ENCODE measurements around the gene GPR155. TPM values are rescaled to one million over a fixed set of nuclear protein-coding genes. Genes with fewer than 3 reads are reported as not detected.

The GPR155 gene
- total and polyA plus RNA-seq, 2 of the 4 experiments (the other 2 are of a cell fraction): 2.3 to 3.4 TPM

- no peak overlapping the region for H4K91ac ChIP-seq (ENCODE audit: insufficient read depth, low read depth, low read length)
- no peaks in the 10 kb centered on the region for H3K27me3 ChIP-seq (ENCODE audit: control insufficient read depth, insufficient read depth, low read length)
- POLR2A ChIA-PET (ENCODE audit: unreplicated experiment): no interaction called here
- no TSS peak for BruUV-seq (replicated peaks)
- H3K4me2 ChIP-seq (ENCODE audit: low read depth, low read length): no peak overlapping the region
- H3K4me1 ChIP-seq (ENCODE audit: control insufficient read depth, insufficient read depth, low read length): no peaks in the 10 kb centered on the region
- H3K36me3 ChIP-seq (ENCODE audit: control insufficient read depth, insufficient read depth, low read length): no peaks in the 10 kb centered on the region; the same call in 1 of the 2 replicates
- H2AFZ ChIP-seq (replicated peaks; ENCODE audit: low read length, poor library complexity): no peak overlapping the region
- H3K27ac ChIP-seq (ENCODE audit: insufficient read depth, low read length): no peak overlapping the region
- H2BK20ac ChIP-seq (ENCODE audit: low read depth, low read length): no peak overlapping the region
- TF ChIP-seq BHLHE40 (IDR thresholded peaks at IDR 0.05; ENCODE audit: low read depth, low read length): no peak
- no peak for TF ChIP-seq SMC3 (IDR thresholded peaks at IDR 0.05; ENCODE audit: low read depth, low read length)
- TF ChIP-seq NFE2L2 (IDR thresholded peaks at IDR 0.05; ENCODE audit: low read depth, low read length): no peak
- no peak for TF ChIP-seq MAZ (IDR thresholded peaks at IDR 0.05; ENCODE audit: borderline replicate concordance, low read depth, low read length)
- no peak for TF ChIP-seq CTCF (conservative IDR thresholded peaks at IDR 0.05; ENCODE audit: low read depth, low read length)
- no peak for TF ChIP-seq RCOR1 (IDR thresholded peaks at IDR 0.05; ENCODE audit: insufficient replicate concordance, low read length)
- TF ChIP-seq ELK1 (IDR thresholded peaks at IDR 0.05; ENCODE audit: borderline replicate concordance, low read depth, low read length): no peak
- no peak for TF ChIP-seq RFX5 (IDR thresholded peaks at IDR 0.05; ENCODE audit: low read depth, low read length)
- TF ChIP-seq FOS (IDR thresholded peaks at IDR 0.05; ENCODE audit: low read depth, low read length): no peak
- no peak for TF ChIP-seq POLR2A (IDR thresholded peaks at IDR 0.05; ENCODE audit: low read depth, low read length)
- TF ChIP-seq RAD21 (IDR thresholded peaks at IDR 0.05; ENCODE audit: low read length): no peak
- no peak for TF ChIP-seq MAFK (IDR thresholded peaks at IDR 0.05; ENCODE audit: low read depth, low read length)
- no peak for TF ChIP-seq CEBPB (IDR thresholded peaks at IDR 0.05; ENCODE audit: low read depth, low read length)
- TF ChIP-seq CHD1 (IDR thresholded peaks at IDR 0.05; ENCODE audit: low read depth, low read length): no peak
- no peak overlapping the region for H3K4me3 ChIP-seq (ENCODE audit: insufficient read depth, low read depth, low read length)
- H3K9me1 ChIP-seq (ENCODE audit: insufficient read depth, low read length): no peaks in the 10 kb centered on the region
- CTCF ChIA-PET: no interaction called here
- H2BK5ac ChIP-seq (ENCODE audit: low read depth, low read length, poor library complexity, severe bottlenecking): no peak overlapping the region
- H3K4ac ChIP-seq (ENCODE audit: low read depth, low read length): no peak overlapping the region
- in situ Hi-C loops (cut with MboI; ENCODE audit: low sequenced_read_pairs) (no loop called here), intact Hi-C loops (cut with micrococcal nuclease) (no loop called here), dilution Hi-C loops (cut with HindIII; ENCODE audit: low sequenced_read_pairs, unreplicated experiment) (no loop called here)
- H3K14ac ChIP-seq (replicated peaks; ENCODE audit: low read depth, low read length): no peak overlapping the region
- H2BK15ac ChIP-seq (ENCODE audit: low read depth, low read length): no peak overlapping the region
- H3K9ac ChIP-seq (ENCODE audit: low read depth, low read length): no peak overlapping the region
- H4K5ac ChIP-seq (ENCODE audit: low read depth, low read length): no peak overlapping the region
- H3K18ac ChIP-seq (ENCODE audit: low read depth, low read length): no peak overlapping the region
- no peaks in the 10 kb centered on the region for H4K20me1 ChIP-seq (ENCODE audit: insufficient read depth, low read length)
- ATAC-seq (ENCODE audit: low read depth): no peak
- no peak overlapping the region for H3K23ac ChIP-seq (ENCODE audit: low read depth, low read length)
- no peak for DNase-seq
- no peak overlapping the region for H2AK9ac ChIP-seq (replicated peaks; ENCODE audit: low read depth, low read length, poor library complexity)
- no peak overlapping the region for H2AK5ac ChIP-seq (ENCODE audit: low read depth, low read length)
- H2BK120ac ChIP-seq (ENCODE audit: low read depth, low read length): no peak overlapping the region
- H3K56ac ChIP-seq (ENCODE audit: extremely low read depth, insufficient read depth, low read length): no peak overlapping the region
- no peaks in the 10 kb centered on the region for H3K79me1 ChIP-seq (ENCODE audit: low read depth in 1 of 2, low read length in 2 of 2)
- no peak overlapping the region for H4K8ac ChIP-seq (ENCODE audit: low read depth in 2 of 2, low read length in 2 of 2)
- no peaks in the 10 kb centered on the region for H3K9me3 ChIP-seq (ENCODE audit: control insufficient read depth, insufficient read depth, low read length)
Measured at GRCh38 chr2:174412256-174412655, 74.6 kb downstream of the GPR155 start.

All from IMR-90 (cell line).